ENCODE data around the gene ACTRT2. TPM values are rescaled to one million over a fixed set of nuclear protein-coding genes. Genes with fewer than 3 reads are reported as not detected.
A peak's percentile ranks its signal among the peaks of the same experiment; 100 is the strongest.

The ACTRT2 gene
- total RNA-seq, 1 donor from 2014 or later = not detected

DNA sequence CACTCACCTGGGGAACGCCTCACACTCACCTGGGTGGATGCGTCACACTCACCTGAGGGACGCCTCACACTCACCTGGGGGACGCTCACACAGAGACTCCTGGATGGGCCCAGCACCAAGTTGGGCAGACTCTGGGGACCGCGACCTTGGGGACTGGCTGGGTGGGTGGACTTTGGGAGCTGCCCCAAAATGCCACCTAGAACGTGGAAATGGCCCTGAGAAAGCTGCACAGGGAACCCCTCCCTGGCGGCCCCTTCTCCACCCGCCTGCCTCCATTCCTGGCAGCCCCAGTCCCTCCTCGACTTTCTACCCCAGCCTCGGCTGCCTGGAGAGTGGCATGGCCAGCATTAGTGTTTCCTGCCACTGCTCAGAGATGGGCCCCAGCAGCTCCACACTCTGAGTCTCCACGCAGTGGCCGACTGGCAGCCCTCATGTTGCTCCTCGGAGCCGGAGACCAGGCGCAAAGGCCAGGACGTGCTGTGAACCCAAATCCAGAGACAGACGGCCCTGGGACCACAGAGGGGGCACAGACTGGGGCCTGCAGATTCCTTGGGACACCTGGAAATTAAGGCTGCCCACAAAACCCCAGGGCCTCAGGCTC is 46.5 kb upstream of the ACTRT2 start:
- Histone ChIP-seq H3K36me3 (no peaks in the 10 kb centered on the region), H3K4me3 (no peak overlapping the region), H3K9me3 (replicated peaks) (no peaks in the 10 kb centered on the region), H3K4me1 (peaks cover under 1% of the 10 kb centered on the region), H3K27me3 (ENCODE audit: low read depth) (peaks cover 39% of the 10 kb centered on the region), H3K27ac (replicated peaks) (no peak overlapping the region)
- intact Hi-C loops (cut with micrococcal nuclease) = no loop called here
- peak; percentile 7 for DNase-seq
- TF ChIP-seq, protein P1, sequence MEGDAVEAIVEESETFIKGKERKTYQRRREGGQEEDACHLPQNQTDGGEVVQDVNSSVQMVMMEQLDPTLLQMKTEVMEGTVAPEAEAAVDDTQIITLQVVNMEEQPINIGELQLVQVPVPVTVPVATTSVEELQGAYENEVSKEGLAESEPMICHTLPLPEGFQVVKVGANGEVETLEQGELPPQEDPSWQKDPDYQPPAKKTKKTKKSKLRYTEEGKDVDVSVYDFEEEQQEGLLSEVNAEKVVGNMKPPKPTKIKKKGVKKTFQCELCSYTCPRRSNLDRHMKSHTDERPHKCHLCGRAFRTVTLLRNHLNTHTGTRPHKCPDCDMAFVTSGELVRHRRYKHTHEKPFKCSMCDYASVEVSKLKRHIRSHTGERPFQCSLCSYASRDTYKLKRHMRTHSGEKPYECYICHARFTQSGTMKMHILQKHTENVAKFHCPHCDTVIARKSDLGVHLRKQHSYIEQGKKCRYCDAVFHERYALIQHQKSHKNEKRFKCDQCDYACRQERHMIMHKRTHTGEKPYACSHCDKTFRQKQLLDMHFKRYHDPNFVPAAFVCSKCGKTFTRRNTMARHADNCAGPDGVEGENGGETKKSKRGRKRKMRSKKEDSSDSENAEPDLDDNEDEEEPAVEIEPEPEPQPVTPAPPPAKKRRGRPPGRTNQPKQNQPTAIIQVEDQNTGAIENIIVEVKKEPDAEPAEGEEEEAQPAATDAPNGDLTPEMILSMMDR (IDR thresholded peaks at IDR 0.05; ENCODE audit: borderline replicate concordance) = no peak

DNA sequence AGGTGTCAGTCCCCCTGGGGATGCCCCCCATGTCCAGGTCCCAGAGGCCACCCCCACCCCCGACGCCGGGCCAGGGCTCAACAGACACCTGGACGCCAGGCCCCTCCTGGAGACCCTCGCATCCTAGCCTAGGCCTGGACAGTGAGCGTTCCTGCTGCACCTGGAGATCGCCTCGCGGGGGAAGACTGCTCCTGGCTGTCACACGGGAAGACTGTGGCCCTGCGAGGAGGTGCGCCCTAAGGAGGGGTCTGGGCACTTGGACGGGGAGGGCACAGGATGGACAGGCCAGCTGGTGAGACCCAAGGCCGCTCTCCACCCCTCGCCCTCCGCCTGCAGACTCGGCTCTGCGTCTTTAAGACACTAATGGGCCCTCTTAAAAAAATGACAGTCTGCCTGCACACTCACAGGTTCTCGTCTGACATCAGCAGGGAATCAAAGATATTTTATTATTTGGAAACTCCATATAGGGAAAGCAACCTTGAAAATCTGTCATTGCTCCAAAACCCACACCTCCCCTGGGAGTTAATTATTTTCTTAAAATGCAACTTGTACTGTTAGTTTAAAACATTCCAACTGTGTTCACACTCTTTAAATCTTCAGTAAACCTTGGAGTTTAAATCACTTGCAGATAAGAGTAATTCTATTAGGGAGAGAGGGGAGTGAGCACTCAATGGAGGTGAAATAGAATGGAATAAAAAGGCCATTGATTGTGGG is 45.6 kb upstream of the ACTRT2 start:
- intact Hi-C loops (cut with micrococcal nuclease) = no loop called here
- TF ChIP-seq, protein P1 (IDR thresholded peaks at IDR 0.05; ENCODE audit: borderline replicate concordance) = no peak
- Histone ChIP-seq H3K36me3 (no peaks in the 10 kb centered on the region), H3K4me1 (peaks cover 8% of the 10 kb centered on the region), H3K27ac (replicated peaks) (no peak overlapping the region), H3K9me3 (replicated peaks) (no peaks in the 10 kb centered on the region), H3K4me3 (no peak overlapping the region), H3K27me3 (ENCODE audit: low read depth) (peaks cover 35% of the 10 kb centered on the region)
- no peak for DNase-seq

DNA sequence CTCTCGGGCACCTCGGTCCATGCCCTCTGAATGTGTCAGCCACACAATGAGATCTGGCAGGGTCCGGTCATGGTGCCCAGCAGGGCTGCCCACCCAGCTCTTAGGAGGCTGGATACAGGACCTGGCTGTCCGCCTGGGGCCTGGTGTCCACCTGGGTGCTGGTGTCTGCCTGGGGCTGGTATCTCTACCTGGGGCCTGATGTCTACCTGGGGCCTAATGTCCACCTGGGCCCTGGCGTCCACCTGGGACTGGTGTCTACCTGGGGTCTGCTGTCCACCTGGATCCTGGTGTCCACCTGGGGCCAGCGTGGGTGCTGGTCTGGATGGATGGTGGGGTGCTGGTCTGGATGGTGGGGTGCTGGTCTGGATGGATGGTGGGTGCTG is 45.1 kb upstream of the ACTRT2 start:
- Histone ChIP-seq H3K36me3 (no peaks in the 10 kb centered on the region), H3K4me1 (peaks cover 9% of the 10 kb centered on the region), H3K27ac (replicated peaks) (no peak overlapping the region), H3K9me3 (replicated peaks) (no peaks in the 10 kb centered on the region), H3K27me3 (ENCODE audit: low read depth) (peaks cover 29% of the 10 kb centered on the region), H3K4me3 (no peak overlapping the region)
- intact Hi-C loops (cut with micrococcal nuclease) = no loop called here
- no peak for DNase-seq
- TF ChIP-seq, protein P1 (IDR thresholded peaks at IDR 0.05; ENCODE audit: borderline replicate concordance) = no peak

DNA sequence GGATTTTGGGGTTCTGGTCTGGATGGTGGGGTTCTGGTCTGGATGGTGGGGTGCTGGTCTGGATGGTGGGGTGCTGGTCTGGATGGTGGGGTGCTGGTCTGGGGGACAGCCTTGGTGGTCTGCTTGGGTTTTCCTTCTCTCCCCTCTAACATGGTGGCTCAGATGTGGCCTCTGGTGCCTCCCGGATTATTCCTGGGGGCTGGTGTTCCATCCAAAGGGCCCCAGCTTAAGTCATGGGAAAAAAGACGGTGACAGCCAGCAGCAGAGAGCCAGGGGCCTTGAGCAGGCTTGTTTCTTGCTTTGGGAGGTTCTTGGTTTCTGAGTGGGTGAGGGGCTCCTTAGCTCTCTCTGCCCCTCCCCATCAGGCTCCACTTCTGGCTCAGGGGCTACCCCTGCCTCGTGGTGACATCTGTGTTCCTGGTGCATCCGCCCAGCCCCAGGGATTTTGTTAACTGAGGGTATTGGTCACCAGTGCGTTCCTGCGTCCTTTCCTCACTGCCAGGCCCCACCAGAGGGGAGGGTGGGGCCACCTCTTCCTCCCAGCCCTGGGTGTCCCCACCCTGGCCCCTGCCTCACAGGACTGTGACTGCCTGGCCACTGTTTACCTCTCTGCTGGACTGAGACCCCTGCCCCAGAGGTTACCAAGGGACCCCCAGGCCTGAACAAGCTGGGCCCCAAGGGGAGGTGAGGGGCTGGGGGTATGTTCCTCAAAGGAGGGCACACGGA is 43.2 kb upstream of the ACTRT2 start:
- Histone ChIP-seq H3K4me1 (peaks cover 9% of the 10 kb centered on the region), H3K4me3 (no peak overlapping the region), H3K27me3 (ENCODE audit: low read depth) (peaks cover 24% of the 10 kb centered on the region), H3K27ac (replicated peaks) (no peak overlapping the region), H3K9me3 (replicated peaks) (no peaks in the 10 kb centered on the region), H3K36me3 (no peaks in the 10 kb centered on the region)
- TF ChIP-seq, protein P1 (IDR thresholded peaks at IDR 0.05; ENCODE audit: borderline replicate concordance) = no peak
- intact Hi-C loops (cut with micrococcal nuclease) = no loop called here
- no peak for DNase-seq

DNA sequence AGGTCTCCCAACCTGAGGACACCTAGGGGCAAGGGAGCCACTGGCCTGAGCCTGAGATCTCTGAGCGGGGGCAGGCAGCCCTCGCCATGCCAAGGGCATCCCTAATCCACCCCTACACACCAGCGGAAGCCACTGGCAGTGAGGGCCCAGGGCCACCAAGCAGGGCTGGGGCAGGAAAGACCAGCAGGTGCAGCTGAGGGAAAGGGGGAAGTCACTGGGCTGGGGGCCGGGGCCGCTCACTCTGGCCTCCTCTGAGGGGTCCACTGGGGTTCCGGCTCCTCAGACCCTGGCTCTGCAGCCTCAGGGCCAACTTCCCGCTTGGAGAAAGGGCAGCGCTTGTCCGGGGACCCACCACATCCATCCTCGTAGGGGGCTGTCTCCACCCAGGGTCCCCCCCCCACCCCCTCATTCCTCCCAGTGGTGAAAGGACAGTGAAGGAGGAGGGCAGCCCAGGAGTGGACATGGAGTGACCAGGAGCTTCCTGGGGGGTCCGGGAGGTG is 42.5 kb upstream of the ACTRT2 start:
- H3K27ac ChIP-seq (replicated peaks) = no peak overlapping the region
- H3K36me3 ChIP-seq = no peaks in the 10 kb centered on the region
- H3K9me3 ChIP-seq (replicated peaks) = no peaks in the 10 kb centered on the region
- peaks cover 21% of the 10 kb centered on the region for H3K27me3 ChIP-seq (ENCODE audit: low read depth)
- DNase-seq = peak; percentile 6
- TF ChIP-seq, protein P1 (IDR thresholded peaks at IDR 0.05; ENCODE audit: borderline replicate concordance) = no peak
- intact Hi-C loops (cut with micrococcal nuclease) = no loop called here
- H3K4me1 ChIP-seq = peaks cover 9% of the 10 kb centered on the region
- H3K4me3 ChIP-seq = no peak overlapping the region

All from left ventricle myocardium inferior (tissue), 1 donor.